ENCODE measurements around the gene DNAJC11. TPM values are rescaled to one million over a fixed set of nuclear protein-coding genes. Genes with fewer than 3 reads are reported as not detected.

Gene DNAJC11
- total and polyA plus RNA-seq, 10 donors: 13.3 to 66.9 (median 54.6) TPM

DNA sequence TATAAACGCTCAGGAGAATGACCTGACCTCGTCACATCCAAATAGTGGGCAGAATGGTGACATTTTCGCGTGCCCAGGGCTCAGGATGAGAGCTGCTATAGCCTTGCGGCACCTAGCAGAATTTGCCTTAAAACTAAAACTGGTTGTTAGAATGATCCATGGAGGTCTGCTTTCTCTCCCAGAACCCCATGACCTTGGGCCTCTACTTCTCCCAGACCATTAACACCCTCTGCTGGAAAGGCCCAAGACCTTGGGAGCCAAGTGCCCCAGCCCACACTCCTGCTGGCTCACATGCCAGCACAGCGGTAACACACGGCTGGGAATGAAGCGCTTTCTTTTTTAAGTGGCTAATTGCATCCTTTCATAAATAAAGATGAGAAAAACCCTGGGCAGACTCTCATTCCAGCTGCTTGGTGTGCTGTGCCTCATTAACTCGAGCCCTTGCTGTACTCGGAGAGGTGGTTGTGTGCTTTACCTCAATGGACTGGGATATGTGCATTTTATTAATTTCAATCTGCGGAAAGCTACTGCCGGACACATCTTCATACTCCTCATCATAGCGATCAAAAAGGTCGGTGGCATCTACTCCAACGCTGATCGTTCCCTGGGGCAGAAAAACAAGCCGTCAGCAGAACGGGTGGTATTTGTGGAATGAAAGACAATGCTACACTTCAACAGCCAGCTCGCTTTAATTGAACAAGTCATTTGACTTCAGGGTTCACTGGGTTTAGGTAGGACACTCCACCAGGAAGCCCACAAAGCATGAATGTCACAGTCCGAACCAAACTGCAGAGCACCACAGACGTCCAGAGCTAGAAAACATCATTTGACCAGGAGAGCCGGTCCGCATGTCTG is 48.0 kb downstream of the DNAJC11 start:
- Histone ChIP-seq H3K27me3 (replicated peaks in 1 of 7) (no peaks in the 10 kb centered on the region), H3K27ac (no peak overlapping the region), H3K4me3 (no peak overlapping the region), H3K4me1 (peaks cover 0 to 12% (median 3%) of the 10 kb centered on the region in 6 donors), H3K36me3 (peaks cover 0 to 84% (median 33%) of the 10 kb centered on the region in 6 donors), H3K9me3 (no peaks in the 10 kb centered on the region)
- WGBS, 5 donors: 92 to 95% (median 94%) methylated on average over 23 of the region's 23 CpGs
- TF ChIP-seq, protein P1, sequence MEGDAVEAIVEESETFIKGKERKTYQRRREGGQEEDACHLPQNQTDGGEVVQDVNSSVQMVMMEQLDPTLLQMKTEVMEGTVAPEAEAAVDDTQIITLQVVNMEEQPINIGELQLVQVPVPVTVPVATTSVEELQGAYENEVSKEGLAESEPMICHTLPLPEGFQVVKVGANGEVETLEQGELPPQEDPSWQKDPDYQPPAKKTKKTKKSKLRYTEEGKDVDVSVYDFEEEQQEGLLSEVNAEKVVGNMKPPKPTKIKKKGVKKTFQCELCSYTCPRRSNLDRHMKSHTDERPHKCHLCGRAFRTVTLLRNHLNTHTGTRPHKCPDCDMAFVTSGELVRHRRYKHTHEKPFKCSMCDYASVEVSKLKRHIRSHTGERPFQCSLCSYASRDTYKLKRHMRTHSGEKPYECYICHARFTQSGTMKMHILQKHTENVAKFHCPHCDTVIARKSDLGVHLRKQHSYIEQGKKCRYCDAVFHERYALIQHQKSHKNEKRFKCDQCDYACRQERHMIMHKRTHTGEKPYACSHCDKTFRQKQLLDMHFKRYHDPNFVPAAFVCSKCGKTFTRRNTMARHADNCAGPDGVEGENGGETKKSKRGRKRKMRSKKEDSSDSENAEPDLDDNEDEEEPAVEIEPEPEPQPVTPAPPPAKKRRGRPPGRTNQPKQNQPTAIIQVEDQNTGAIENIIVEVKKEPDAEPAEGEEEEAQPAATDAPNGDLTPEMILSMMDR (IDR thresholded peaks at IDR 0.05 in 8 of 11, conservative IDR thresholded peaks at IDR 0.05 in 3 of 11): no peak
- TF ChIP-seq POLR2A (IDR thresholded peaks at IDR 0.05): no peak
- TF ChIP-seq POLR2AphosphoS5 (IDR thresholded peaks at IDR 0.05): no peak
- intact Hi-C loops (cut with DNase I; ENCODE audit: low total_unique reads): no loop called here
- peak; percentile 4 for DNase-seq

DNA sequence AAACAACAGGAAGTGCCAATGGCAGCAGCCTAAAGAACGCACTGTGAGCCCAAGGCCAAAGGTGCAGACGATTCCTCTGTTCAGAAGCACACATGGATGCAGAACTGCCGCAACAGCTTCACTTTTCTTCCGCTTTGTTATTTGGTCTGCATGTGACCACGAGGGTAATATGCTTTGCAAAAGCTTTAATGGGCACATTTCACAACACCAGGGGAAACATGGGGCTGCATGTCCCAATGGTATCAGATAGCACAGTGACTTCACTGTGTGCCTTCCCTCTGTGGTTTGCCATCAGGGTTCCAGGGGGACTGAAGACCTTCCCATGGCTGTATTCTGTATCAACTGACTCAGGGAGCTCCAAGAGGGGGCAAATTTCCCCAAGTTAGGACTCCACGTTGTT is 48.6 kb downstream of the DNAJC11 start:
- H3K27ac ChIP-seq: no peak overlapping the region
- H3K9me3 ChIP-seq: no peaks in the 10 kb centered on the region
- TF ChIP-seq POLR2A (IDR thresholded peaks at IDR 0.05) (no peak), POLR2AphosphoS5 (IDR thresholded peaks at IDR 0.05) (no peak)
- TF ChIP-seq, protein P1 (IDR thresholded peaks at IDR 0.05 in 8 of 11, conservative IDR thresholded peaks at IDR 0.05 in 3 of 11): no peak
- H3K36me3 ChIP-seq: peaks cover 0 to 88% (median 33%) of the 10 kb centered on the region in 6 donors
- H3K27me3 ChIP-seq (replicated peaks in 1 of 7): no peaks in the 10 kb centered on the region
- H3K4me3 ChIP-seq: no peak overlapping the region
- peak; percentile 30 for DNase-seq
- 52 to 68% (median 67%) methylated on average over 6 of the region's 6 CpGs for WGBS, 5 donors
- peaks cover 0 to 12% (median 3%) of the 10 kb centered on the region in 6 donors for H3K4me1 ChIP-seq
- intact Hi-C loops (cut with DNase I; ENCODE audit: low total_unique reads): no loop called here

DNA sequence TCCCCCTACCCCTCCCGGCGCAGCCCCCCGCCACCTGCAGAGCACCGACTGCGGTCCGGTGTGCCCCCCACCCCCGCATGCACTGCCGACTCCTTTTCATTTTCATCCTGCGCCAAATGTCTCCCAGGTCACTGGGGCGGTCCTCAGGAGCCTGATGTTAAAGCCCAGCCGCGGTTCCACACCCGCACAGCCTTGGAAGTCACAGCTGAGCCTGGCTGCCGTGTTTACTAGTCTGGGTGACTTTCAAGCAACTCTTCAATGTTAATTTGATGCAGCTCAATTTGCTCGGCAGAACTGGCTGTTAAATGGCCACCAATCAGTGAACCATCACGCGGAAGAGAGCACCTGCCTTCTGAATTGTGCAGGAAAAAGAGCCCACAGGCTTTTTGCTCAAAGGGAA is 49.7 kb downstream of the DNAJC11 start:
- H3K27ac ChIP-seq: no peak overlapping the region
- intact Hi-C loops (cut with DNase I; ENCODE audit: low total_unique reads): no loop called here
- H3K36me3 ChIP-seq: peaks cover 0 to 78% (median 33%) of the 10 kb centered on the region in 6 donors
- H3K4me1 ChIP-seq: peaks cover 0 to 12% (median 3%) of the 10 kb centered on the region in 6 donors
- H3K4me3 ChIP-seq: no peak overlapping the region
- no peaks in the 10 kb centered on the region for H3K9me3 ChIP-seq
- H3K27me3 ChIP-seq (replicated peaks in 1 of 7): no peaks in the 10 kb centered on the region
- peak; percentile 61 for DNase-seq
- TF ChIP-seq, protein P1 (IDR thresholded peaks at IDR 0.05 in 8 of 11, conservative IDR thresholded peaks at IDR 0.05 in 3 of 11): no peak
- no peak for TF ChIP-seq POLR2AphosphoS5 (IDR thresholded peaks at IDR 0.05)
- TF ChIP-seq POLR2A (IDR thresholded peaks at IDR 0.05): no peak
- WGBS, 5 donors: 90 to 94% (median 93%) methylated on average over 17 of the region's 17 CpGs

DNA sequence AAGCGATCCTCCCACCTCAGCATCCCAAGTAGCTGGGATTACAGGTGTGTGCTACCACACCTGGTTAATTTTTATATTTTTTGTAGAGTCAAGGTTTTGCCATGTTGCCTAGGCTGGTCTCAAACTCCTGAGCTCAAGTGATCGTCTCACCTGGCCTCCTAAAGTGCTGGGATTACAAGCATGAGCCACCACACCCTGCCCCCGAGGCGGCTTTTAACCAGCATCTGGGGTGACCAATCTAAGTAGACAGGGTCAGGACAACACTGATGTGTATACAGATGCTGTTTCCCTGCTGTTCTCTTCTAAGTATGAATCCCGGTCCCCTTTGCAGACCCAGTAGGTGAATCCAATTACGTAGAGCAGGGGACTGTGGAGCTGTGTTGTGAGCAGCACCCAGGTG is 53.1 kb downstream of the DNAJC11 start:
- no peak for DNase-seq
- no peak overlapping the region for H3K27ac ChIP-seq
- TF ChIP-seq, protein P1 (IDR thresholded peaks at IDR 0.05 in 8 of 11, conservative IDR thresholded peaks at IDR 0.05 in 3 of 11): no peak
- TF ChIP-seq POLR2A (IDR thresholded peaks at IDR 0.05): no peak
- TF ChIP-seq POLR2AphosphoS5 (IDR thresholded peaks at IDR 0.05): no peak
- no peak overlapping the region for H3K4me3 ChIP-seq
- no peaks in the 10 kb centered on the region for H3K27me3 ChIP-seq (replicated peaks in 1 of 7)
- 83 to 95% (median 94%) methylated on average over 6 of the region's 6 CpGs for WGBS, 5 donors
- no peaks in the 10 kb centered on the region for H3K9me3 ChIP-seq
- H3K4me1 ChIP-seq: peaks cover 0 to 19% (median 4%) of the 10 kb centered on the region in 6 donors
- intact Hi-C loops (cut with DNase I; ENCODE audit: low total_unique reads): loop anchor here (5.0 kb wide), 1 partner anchor 161 kb away; no protein-coding TSS in a partner anchor
- peaks cover 0 to 83% (median 51%) of the 10 kb centered on the region in 6 donors for H3K36me3 ChIP-seq
